Brain microvascular endothelial cell (primary cell): ENCODE results near the gene PAK5.

Source experiments
- DNase-seq: peaks from one replicate; pipeline ENCODE4 v3.0.0-alpha.2; 2020
- H3K27ac ChIP-seq: fragments of 250-450 bp; sonication (Bioruptor Pico); 2 replicates; pipeline ENCODE4 v1.5.1; 2020; ENCODE audit warnings: mild to moderate bottlenecking, moderate library complexity
- H3K27me3 ChIP-seq: fragments of 250-450 bp; sonication (Bioruptor Pico); replicated peaks from 2 replicates; pipeline ENCODE4 v1.5.1; 2020; ENCODE audit warnings: mild to moderate bottlenecking
- H3K36me3 ChIP-seq: fragments of 250-450 bp; sonication (Bioruptor Pico); replicated peaks from 2 replicates; pipeline ENCODE4 v1.5.1; 2020; ENCODE audit warnings: mild to moderate bottlenecking
- H3K4me3 ChIP-seq: 2 replicates; pipeline ENCODE4 v1.5.1; 2011; ENCODE audit warnings: low read depth, mild to moderate bottlenecking, control low read depth, low read length, moderate library complexity
- in situ Hi-C: cut with HindIII; loops from 2 replicates; pipeline ENCODE4 v1.10.0; 2017; ENCODE audit warnings: low sequenced_read_pairs, low pct_ligation_motif_present
- TF ChIP-seq, protein P1 (sequence below): IDR thresholded peaks from 2 replicates; pipeline ENCODE4 v1.5.1; 2011; ENCODE audit warnings: low read depth, mild to moderate bottlenecking, moderate library complexity, low read length, control low read depth, inconsistent platforms; ENCODE audit errors: missing control alignments

The PAK5 gene

DNA sequence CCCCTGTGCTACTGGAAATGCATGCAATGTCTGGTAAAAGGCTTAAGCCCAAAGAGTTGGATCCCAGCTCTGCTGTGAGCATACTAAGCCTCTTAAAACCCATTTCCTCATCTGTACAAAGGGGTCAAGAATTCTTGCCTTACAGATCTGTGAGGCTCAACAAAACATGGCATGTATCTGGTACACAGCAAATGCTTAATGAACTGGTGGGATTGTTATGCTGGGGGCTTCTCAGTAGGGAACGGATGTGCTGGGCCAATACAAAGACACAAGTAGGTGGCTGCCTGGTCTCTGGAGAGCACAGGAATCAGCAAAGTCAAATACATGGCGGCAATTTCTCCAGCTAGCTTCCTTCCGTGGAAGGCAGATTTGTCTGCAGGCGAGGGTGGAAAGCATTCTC is 262.2 kb downstream of the PAK5 start:
- no peak for DNase-seq
- no peaks in the 10 kb centered on the region for H3K27me3 ChIP-seq
- H3K27ac ChIP-seq, result no peak overlapping the region
- in situ Hi-C loops, result no loop called here
- TF ChIP-seq, protein P1, sequence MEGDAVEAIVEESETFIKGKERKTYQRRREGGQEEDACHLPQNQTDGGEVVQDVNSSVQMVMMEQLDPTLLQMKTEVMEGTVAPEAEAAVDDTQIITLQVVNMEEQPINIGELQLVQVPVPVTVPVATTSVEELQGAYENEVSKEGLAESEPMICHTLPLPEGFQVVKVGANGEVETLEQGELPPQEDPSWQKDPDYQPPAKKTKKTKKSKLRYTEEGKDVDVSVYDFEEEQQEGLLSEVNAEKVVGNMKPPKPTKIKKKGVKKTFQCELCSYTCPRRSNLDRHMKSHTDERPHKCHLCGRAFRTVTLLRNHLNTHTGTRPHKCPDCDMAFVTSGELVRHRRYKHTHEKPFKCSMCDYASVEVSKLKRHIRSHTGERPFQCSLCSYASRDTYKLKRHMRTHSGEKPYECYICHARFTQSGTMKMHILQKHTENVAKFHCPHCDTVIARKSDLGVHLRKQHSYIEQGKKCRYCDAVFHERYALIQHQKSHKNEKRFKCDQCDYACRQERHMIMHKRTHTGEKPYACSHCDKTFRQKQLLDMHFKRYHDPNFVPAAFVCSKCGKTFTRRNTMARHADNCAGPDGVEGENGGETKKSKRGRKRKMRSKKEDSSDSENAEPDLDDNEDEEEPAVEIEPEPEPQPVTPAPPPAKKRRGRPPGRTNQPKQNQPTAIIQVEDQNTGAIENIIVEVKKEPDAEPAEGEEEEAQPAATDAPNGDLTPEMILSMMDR, result no peak
- no peaks in the 10 kb centered on the region for H3K36me3 ChIP-seq
- H3K4me3 ChIP-seq, result no peak overlapping the region

DNA sequence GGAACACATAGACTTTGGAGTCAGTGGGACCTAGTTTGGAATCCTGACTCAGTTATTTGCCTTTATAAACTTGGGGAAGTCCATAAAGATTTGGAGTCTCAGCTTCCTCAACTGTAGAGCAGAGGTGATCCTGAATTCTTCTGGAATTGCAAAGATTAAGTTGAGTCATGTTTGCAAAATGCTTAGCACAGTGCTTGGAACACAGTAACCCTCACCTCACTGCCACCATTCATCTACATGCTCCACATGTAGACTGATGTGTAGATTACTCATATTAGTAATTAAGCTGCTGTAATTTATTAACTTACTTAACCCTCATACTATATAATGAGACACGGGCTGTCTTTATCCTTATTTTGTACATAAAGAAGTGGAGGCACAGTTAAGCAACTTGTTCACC is 263.0 kb downstream of the PAK5 start:
- no peak overlapping the region for H3K4me3 ChIP-seq
- no peaks in the 10 kb centered on the region for H3K36me3 ChIP-seq
- no peaks in the 10 kb centered on the region for H3K27me3 ChIP-seq
- TF ChIP-seq, protein P1, result no peak
- DNase-seq, result no peak
- no peak overlapping the region for H3K27ac ChIP-seq
- in situ Hi-C loops, result no loop called here

DNA sequence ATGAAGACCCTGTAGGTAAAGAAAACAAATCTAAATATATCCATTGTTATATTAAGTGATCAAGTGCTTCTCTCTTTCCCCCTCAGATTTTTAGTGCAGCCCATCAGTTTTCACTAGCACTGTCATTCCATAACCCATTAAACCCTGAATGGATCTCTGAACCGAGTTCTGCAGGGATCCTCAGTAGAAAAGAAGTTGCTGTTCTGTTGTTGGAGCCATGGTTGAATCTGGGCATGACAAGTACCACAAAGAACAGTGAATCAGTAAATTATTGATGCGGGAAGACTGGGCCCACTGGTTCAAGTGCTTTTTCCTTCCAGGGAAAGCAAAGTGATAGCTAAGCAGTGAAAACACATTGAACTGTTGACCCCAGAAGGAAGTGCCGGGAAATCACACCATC is 264.1 kb downstream of the PAK5 start:
- H3K4me3 ChIP-seq, result no peak overlapping the region
- in situ Hi-C loops, result no loop called here
- no peak overlapping the region for H3K27ac ChIP-seq
- DNase-seq, result no peak
- no peaks in the 10 kb centered on the region for H3K27me3 ChIP-seq
- TF ChIP-seq, protein P1, result no peak
- H3K36me3 ChIP-seq, result no peaks in the 10 kb centered on the region

DNA sequence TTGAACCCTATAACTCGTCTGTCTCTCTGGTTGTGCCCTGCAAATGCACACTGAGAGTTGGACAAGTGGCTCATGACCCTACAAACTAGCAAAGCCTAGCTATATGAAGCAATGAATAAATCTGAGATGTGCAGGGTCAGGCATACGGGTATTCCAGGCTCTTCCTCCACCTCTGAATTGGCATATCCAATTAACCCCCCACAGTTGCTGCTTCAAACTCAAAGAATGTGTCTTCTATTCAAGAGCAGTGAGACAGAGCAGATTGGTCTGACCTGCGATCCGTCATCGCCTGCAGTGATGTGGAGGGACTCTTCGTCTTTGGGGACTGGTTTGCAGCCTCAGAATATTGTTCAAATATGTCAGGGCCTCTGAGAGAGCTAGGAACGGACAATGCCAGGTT is 264.7 kb downstream of the PAK5 start:
- Histone ChIP-seq H3K27ac (no peak overlapping the region), H3K36me3 (no peaks in the 10 kb centered on the region), H3K27me3 (no peaks in the 10 kb centered on the region), H3K4me3 (no peak overlapping the region)
- in situ Hi-C loops, result no loop called here
- no peak for DNase-seq
- TF ChIP-seq, protein P1, result no peak

DNA sequence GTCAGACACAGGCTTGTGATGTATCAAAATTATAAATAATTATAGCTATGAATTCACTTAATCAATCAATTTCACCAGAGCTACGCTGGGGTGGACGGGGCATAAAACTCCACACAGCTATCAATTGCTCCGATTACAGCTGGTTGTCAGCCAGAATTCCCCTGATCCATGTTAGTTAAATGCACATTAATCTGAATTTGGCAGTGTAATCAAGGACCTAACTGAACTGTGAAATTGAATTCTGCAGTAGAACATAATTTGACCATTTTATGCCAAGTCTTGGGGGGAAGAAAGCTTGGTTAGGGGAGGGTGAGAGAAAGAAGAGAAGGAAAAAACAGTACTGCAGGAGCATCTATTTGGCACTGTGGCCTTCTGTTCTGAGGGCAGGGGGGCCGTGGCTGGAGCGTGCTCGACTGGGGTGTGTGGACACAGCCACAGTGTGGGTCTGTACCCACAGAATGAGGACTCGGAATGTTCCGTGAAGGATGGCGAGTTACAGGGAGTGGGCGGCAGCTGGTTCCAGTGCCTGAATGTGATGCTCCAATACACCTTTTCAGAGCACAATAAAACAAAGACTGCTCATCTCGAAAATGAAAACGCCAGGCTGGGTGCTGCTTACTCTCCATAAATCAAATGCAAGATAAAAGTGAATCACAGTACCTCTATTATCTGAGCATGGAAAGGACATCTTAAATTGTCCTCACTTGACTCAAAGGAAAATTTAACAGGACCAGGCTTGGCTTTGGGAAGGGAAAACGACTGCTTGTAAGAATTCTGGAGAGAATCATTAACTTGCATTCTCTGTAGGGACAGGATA is 265.3 kb downstream of the PAK5 start:
- H3K27ac ChIP-seq, result no peak overlapping the region
- no peaks in the 10 kb centered on the region for H3K27me3 ChIP-seq
- in situ Hi-C loops, result no loop called here
- H3K36me3 ChIP-seq, result no peaks in the 10 kb centered on the region
- TF ChIP-seq, protein P1, result no peak
- no peak for DNase-seq
- no peak overlapping the region for H3K4me3 ChIP-seq

DNA sequence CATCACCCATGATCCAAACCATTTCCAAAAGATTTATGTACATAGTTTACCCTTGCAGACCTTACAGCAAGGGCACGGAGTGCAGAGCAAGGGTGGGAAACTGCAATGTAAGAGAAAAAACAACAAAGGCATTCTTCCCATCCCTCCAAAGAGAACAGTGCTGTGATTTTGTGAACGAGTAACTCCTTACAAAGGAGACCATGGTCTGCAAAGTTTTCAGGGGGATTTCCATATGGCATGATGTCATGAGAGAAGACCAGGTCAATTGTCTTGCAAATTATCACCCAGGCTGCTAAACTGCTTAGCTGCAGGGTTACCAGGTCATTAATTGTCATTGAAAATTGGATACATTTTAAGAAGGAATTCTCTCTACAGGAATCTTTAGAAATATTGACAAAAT is 266.2 kb downstream of the PAK5 start:
- Histone ChIP-seq H3K27me3 (no peaks in the 10 kb centered on the region), H3K4me3 (no peak overlapping the region), H3K36me3 (no peaks in the 10 kb centered on the region), H3K27ac (no peak overlapping the region)
- in situ Hi-C loops, result no loop called here
- TF ChIP-seq, protein P1, result no peak
- no peak for DNase-seq
